Tibial nerve (tissue), 4 donors: ENCODE data around the gene MRPL44. TPM values are rescaled to one million over a fixed set of nuclear protein-coding genes. Genes with fewer than 3 reads are reported as not detected.
A peak's percentile ranks its signal among the peaks of the same experiment; 100 is the strongest.

Source experiments
- DNase-seq, 2 donors: peaks; one replicate each; pipeline ENCODE4 v3.0.0-alpha.2; 2019; ENCODE audit warnings: low spot score in 2 of 2
- H3K27ac ChIP-seq, 4 donors: fragments of 200-600 bp; sonication (generic) in 3 of 4; one replicate each; pipeline ENCODE4 v1.5.1; 2017 to 2019; ENCODE audit warnings: mild to moderate bottlenecking in 1 of 4
- H3K27me3 ChIP-seq, 2 donors: fragments of 200-600 bp; sonication (generic) in 1 of 2; one replicate each; pipeline versions ENCODE4 v1.5.1 to v1.6.0; 2017 to 2019
- H3K36me3 ChIP-seq, 3 donors: fragments of 200-600 bp; sonication (generic); one replicate each; pipeline ENCODE4 v1.5.1; 2018 to 2019
- H3K4me1 ChIP-seq, 4 donors: fragments of 200-600 bp; sonication (generic) in 3 of 4; one replicate each; pipeline ENCODE4 v1.5.1; 2017 to 2019
- H3K4me3 ChIP-seq, 4 donors: fragments of 200-600 bp; sonication (generic) in 3 of 4; one replicate each; pipeline ENCODE4 v1.5.1; 2017 to 2019; ENCODE audit warnings: mild to moderate bottlenecking in 1 of 4, moderate library complexity in 1 of 4
- H3K9me3 ChIP-seq, 4 donors: fragments of 200-600 bp; sonication (generic) in 3 of 4; one replicate each; pipeline ENCODE4 v1.5.1; 2017 to 2019
- CTCF ChIP-seq, 5 experiments: fragments of 200-600 bp in 3 of 5; fragments of 450-650 bp in 2 of 5; sonication (generic) in 3 of 5; IDR thresholded peaks; one replicate each; pipeline ENCODE4 v1.5.1; 2016 to 2019; ENCODE audit warnings: antibody characterized with exemption in 5 of 5, mild to moderate bottlenecking in 3 of 5, moderate library complexity in 2 of 5
- EP300 ChIP-seq, 2 donors: sonication (generic); formaldehyde crosslinking; IDR thresholded peaks; one replicate each; pipeline ENCODE4 v1.6.1; 2017; ENCODE audit warnings: antibody characterized with exemption in 2 of 2, mild to moderate bottlenecking in 1 of 2
- POLR2A ChIP-seq, 2 donors: fragments of 450-650 bp; IDR thresholded peaks; one replicate each; pipeline ENCODE4 v1.6.1; 2017; ENCODE audit warnings: antibody characterized with exemption in 2 of 2, mild to moderate bottlenecking in 2 of 2, moderate library complexity in 2 of 2
- WGBS, 2 donors: methylation state at CpG; one replicate each; pipeline ENCODE4 v1.1.5; 2018; 5-methylcytosine and 5-hydroxymethylcytosine counted together
- total RNA-seq, 4 donors: library from RNA; depleted of rRNA; stranded (reverse); fragments of >200 nt; gene quantifications; one replicate each; pipeline ENCODE4 v1.1.0, GENCODE V29; 2016

The MRPL44 gene
- total RNA-seq, 4 donors from 2014 or later, result 17.7 to 27.3 (median 20.2) TPM

GRCh38 chr2:223949241-223949840, 7.9 kb upstream of the MRPL44 start:
- no peak overlapping the region for H3K27ac ChIP-seq

GRCh38 chr2:223950448-223951347, 6.6 kb upstream of the MRPL44 start:
- Histone ChIP-seq H3K36me3 (no peaks in the 10 kb centered on the region), H3K4me1 (peaks cover 0 to 12% (median under 1%) of the 10 kb centered on the region in 4 donors), H3K4me3 (no peak overlapping the region), H3K9me3 (no peaks in the 10 kb centered on the region), H3K27me3 (no peaks in the 10 kb centered on the region), H3K27ac (peak overlapping the region in 1 of 4 donors; percentile 32)
- TF ChIP-seq CTCF (IDR thresholded peaks at IDR 0.05), result no peak
- no peak for TF ChIP-seq POLR2A (IDR thresholded peaks at IDR 0.05)
- no peak for TF ChIP-seq EP300 (IDR thresholded peaks at IDR 0.05)
- 72 to 76% methylated on average over 3 of the region's 3 CpGs for WGBS, 2 donors
- DNase-seq, result no peak

More at GRCh38 chr2:223949241-223949840, 7.9 kb upstream of the MRPL44 start:
- 78 to 94% methylated on average over 3 of the region's 3 CpGs for WGBS, 2 donors
- H3K36me3 ChIP-seq, result no peaks in the 10 kb centered on the region
- no peaks in the 10 kb centered on the region for H3K9me3 ChIP-seq
- DNase-seq, result no peak
- H3K4me3 ChIP-seq, result no peak overlapping the region
- H3K4me1 ChIP-seq, result peaks cover 0 to 17% (median 3%) of the 10 kb centered on the region in 4 donors
- TF ChIP-seq POLR2A (IDR thresholded peaks at IDR 0.05), result no peak
- no peak for TF ChIP-seq EP300 (IDR thresholded peaks at IDR 0.05)
- no peak for TF ChIP-seq CTCF (IDR thresholded peaks at IDR 0.05)
- no peaks in the 10 kb centered on the region for H3K27me3 ChIP-seq

GRCh38 chr2:223952280-223952968, 4.8 kb upstream of the MRPL44 start:
- H3K36me3 ChIP-seq, result no peaks in the 10 kb centered on the region
- H3K4me1 ChIP-seq, result peaks cover 0 to 11% (median 4%) of the 10 kb centered on the region in 4 donors
- TF ChIP-seq EP300 (IDR thresholded peaks at IDR 0.05), result no peak
- no peak for TF ChIP-seq POLR2A (IDR thresholded peaks at IDR 0.05)
- TF ChIP-seq CTCF (IDR thresholded peaks at IDR 0.05), result no peak
- H3K27ac ChIP-seq, result peak overlapping the region in 1 of 4 donors; percentile 55
- WGBS, 2 donors, result 83 to 84% methylated on average over 6 of the region's 6 CpGs
- H3K9me3 ChIP-seq, result no peaks in the 10 kb centered on the region
- no peaks in the 10 kb centered on the region for H3K27me3 ChIP-seq
- H3K4me3 ChIP-seq, result no peak overlapping the region
- DNase-seq, result no peak

GRCh38 chr2:223954401-223954800, 2.9 kb upstream of the MRPL44 start:
- no peak overlapping the region for H3K27ac ChIP-seq
- H3K9me3 ChIP-seq, result no peaks in the 10 kb centered on the region
- H3K4me3 ChIP-seq, result no peak overlapping the region
- no peaks in the 10 kb centered on the region for H3K36me3 ChIP-seq
- DNase-seq, result no peak
- 85 to 86% methylated on average over 3 of the region's 3 CpGs for whole genome bisulfite sequencing, 2 donors
- peaks cover 0 to 22% (median 18%) of the 10 kb centered on the region in 4 donors for H3K4me1 ChIP-seq
- TF ChIP-seq POLR2A (IDR thresholded peaks at IDR 0.05), result no peak
- no peak for TF ChIP-seq CTCF (IDR thresholded peaks at IDR 0.05)
- TF ChIP-seq EP300 (IDR thresholded peaks at IDR 0.05), result no peak
- no peaks in the 10 kb centered on the region for H3K27me3 ChIP-seq
